IPS-11a (cell line): ENCODE results near the gene PTPRR.
"Not testable (repeated sequence)": the region's sequence is repeated elsewhere in the genome, so short reads cannot be mapped to it uniquely, and the experiment has no call there.

ENCODE experiments used
- H3K4me3 ChIP-seq: one replicate; pipeline ENCODE4 v1.5.1; 2013; ENCODE audit warnings: low read depth, low read length, control low read depth

The PTPRR gene

DNA sequence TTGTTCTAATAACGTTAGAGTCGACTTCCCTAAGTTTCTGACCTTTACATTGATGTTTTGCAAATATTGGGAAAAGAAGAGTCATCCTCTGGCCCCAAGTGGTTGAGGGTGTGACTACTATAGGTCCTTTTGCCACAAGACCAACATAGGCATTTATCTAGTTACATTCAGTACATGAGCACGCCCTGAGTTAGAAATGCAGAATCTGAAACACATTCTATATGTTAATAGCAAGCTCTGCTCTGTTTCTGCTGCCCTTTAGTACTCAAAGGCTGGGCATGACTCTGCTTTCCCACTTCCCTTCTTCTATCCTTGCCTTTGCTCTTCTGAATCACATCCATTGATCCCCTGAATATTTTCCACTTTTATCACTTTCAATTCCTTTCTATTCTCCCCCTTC lies 168.2 kb downstream of the PTPRR start:
- no peak overlapping the region for H3K4me3 ChIP-seq

DNA sequence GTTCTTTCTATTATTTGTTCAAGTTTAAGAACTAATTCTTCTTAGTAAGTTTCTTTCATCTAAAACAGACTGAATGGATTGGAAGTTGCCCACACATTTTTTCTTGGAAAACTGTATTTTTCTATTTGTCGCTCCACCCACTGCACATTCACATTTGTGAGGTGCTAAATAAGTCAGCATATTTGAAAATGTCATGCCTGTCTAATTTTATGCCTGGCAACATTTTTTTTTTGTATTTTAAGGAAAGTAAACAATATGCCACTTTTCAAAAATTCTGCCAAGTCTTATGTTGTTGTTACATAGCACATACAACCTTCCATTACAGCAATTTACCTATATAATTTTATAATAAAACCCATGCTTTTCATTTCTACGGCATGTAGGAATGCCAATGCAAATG lies 170.6 kb downstream of the PTPRR start:
- no peak overlapping the region for H3K4me3 ChIP-seq

DNA sequence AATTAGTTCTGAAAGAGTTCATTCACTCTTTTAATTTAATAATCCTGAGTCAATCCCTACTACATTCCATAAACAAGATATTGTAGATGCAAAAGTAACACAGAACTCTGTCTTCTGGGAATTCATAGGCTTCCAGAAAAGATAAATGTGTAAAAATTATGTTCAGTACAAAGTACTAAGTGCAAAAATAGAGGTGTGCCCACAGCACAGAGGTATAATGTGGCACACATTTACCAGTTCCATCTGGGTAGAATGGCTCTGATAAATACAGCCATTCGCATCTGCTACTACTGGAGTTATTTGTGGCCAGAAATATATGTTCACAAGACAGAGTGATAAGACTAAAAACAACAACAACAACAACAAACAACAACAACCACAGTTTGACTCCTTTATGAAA lies 171.7 kb downstream of the PTPRR start:
- no peak overlapping the region for H3K4me3 ChIP-seq

DNA sequence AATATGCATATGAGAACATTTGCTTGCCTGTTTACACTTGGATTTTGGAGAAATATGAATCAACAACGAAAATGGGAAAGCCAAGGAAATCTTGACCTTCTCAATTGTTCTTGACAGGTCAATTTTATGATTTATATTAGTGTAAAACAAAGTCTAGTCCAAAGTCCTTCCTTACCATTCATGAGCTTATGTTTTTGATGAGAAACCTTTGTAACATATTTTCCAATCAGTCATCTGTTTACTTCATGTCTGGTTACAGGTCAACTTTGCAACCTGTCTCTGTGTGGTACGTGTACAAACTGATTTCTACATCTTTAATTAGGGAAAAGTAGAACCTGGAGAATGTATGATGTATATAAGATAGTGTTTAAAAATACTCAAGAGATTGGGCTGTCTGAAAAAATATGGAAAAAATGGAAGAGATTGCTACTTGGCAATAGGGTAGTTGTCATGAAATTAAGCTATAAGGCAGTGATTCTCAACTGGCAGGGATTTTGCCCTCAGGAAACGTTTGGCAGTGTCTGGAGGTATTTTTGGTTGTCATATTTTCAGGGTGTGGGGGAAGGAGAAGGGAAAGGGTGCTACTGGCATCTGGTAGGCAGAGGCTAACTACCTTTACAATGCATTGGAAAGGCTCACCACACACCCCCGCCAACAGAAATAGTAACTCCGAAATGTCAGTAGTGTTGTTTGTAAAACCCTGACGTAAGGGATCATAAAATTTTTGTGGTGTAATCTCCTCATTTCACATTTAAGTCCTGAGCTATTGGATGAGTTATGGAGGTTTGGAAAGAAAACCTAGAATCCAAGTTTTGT lies 172.9 kb downstream of the PTPRR start:
- no peak overlapping the region for H3K4me3 ChIP-seq

DNA sequence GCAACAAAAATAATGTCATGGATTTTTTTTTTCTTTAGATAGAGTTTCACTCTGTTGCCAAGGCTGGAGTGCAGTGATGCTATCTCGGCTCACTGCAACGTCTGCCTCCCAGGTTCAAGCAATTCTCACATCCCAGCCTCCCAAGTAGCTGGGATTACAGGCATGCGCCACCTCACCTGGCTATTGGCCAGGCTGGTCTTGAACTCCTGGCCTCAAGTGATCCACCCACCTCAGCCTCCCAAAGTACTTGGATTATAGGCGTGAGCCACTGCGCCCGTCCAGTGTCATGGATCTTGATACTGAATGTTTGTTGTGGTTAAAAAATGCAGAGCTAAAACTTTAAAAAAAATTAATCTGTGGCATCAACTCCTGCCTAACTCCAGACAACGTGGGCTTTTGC lies 175.5 kb downstream of the PTPRR start:
- no peak overlapping the region for H3K4me3 ChIP-seq

DNA sequence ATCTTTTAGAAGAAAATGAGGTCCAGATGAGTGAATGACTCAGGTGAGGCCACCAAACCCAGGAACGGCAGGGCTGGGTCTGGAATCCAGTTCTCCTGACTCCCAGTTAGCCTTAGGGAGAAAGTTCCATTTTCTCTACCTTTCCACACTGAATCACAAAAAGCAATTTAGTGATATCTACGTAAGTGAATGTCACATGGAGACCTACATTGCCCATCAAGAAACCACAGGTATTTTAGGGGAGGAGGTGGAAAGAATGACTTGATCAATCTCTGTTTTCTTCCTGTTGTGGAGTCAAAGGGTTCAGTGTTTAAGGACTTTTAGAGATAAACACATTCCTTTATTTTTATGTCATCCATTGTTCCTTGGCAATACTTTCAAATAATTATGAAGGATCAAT lies 176.4 kb downstream of the PTPRR start:
- no peak overlapping the region for H3K4me3 ChIP-seq

DNA sequence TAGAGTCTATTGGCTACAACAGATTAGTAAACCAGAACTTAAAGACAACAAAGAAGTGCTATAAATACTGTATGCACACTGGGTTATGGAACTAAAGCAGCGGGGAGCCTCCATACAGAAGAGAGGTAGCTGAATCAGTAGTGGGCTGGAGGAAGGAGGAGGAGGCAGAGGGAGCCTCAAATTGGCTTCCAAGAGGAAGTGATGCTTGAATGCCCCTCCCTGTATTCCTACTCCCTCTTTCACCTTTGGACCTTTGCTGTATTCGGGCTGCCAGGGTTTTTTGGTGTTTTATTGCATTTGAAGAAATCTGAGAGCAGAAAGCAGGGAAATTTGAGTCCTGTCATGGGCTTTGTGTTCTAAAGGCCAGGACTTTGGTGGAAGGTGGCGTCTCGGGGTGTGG lies 179.3 kb downstream of the PTPRR start:
- no peak overlapping the region for H3K4me3 ChIP-seq

DNA sequence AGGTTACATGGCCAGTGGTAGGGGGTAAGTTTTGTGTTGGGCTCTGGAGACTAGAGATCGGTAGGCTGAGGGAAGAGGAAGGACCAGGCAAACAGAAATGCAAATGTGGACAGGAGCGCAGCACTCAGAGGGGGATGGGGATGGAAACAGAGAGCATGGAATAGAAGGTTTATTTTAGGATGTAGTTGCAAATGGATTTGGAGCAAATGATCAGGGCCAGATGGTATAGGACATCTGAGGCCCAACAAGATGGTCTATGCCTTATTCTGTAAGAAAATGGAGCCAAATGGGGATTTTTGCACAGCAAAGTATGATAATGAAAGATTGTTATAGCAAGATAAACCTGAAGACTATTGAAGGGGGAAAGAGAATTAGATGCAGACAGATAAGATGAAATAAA lies 180.8 kb downstream of the PTPRR start:
- no peak overlapping the region for H3K4me3 ChIP-seq

DNA sequence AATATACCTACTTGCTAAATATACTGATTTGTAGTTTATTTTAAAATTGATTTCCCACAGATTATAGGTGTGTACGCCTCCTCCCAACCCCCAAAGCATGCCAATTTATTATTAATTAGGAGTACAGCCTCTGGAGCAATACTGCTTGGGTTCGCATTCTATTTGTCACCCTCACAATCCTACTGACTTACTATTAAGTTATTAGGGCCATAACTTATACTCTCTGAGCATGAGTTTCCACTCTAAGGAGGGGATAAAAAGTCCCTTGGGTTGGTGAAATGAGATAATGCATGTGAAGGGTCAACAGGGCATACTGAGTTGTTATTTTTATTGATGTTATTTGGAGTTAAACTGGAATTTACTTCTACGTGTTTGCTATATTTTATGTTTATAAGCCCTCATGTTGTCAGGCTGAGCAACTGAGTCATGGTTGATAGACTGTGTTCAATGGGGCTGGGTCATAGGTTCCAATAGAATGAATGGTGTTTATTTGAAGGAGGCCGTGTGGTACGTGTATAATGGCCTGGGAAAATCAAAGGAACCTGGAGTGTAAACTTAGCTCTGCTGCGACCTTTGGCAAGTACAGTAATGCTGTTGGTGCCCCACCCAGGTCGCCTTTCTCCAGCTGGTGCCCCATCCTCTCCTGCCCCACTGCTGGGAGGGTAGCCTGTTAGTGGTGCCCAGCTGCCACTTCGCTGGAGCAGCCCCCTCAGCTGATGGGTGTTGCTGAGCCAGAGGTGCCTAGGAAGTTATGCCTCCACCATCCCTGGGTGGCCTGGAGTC lies 184.0 kb downstream of the PTPRR start:
- H3K4me3 ChIP-seq, result no peak overlapping the region

DNA sequence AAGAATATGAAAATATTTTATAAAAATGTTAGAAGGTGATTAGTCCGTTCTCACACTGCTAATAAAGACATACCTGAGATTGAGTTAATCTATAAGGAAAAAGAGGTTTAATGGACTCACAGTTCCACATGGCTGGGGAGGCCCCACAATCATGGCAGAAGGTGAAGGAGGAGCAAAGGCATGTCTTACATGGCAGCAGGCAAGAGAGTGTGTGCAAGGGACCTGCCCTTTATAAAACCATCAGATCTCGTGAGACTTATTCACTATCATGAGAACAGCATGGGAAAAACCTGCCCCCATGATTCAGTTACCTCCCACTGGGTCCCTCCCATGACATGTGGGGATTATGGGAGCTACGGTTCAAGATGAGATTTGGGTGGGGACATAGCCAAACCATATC lies 185.3 kb downstream of the PTPRR start:
- not testable (repeated sequence) for H3K4me3 ChIP-seq

DNA sequence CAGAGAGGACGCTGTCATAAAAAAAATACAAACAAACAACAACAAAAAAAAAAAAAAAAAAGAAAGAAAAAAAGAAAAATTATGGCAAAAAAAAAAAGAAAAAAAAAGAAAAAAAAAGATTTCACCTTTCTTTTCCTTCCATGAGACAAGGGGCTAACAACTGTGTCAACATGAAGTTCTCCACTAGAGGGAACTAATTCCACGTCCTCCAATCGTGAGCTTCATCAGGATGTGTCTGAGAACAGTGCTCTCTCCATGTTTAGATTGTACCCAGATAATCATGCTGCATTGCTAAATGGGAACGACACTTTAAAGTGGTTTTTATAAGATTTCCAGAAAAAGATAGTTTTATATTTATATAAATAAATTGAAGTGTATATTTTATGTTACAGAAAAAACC lies 187.2 kb downstream of the PTPRR start:
- no peak overlapping the region for H3K4me3 ChIP-seq

DNA sequence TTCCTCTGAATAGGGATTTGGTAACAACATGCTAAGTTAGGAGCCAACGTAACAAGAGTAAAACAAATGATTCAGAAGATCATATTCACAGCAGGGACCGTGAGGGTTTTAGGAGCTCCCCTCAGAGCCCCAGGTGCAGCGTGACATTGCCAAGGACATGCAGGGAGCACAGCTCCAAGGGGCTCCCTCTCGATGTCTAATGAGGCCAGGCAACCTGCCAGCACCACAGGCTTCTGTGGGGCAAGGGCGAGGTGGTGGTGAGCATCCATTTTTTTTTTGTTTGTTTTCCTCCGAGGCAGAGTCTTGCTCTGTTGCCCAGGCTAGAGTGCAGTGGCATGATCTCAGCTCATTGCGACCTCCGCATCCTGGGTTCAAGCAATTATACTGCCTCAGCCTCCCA lies 188.3 kb downstream of the PTPRR start:
- no peak overlapping the region for H3K4me3 ChIP-seq

DNA sequence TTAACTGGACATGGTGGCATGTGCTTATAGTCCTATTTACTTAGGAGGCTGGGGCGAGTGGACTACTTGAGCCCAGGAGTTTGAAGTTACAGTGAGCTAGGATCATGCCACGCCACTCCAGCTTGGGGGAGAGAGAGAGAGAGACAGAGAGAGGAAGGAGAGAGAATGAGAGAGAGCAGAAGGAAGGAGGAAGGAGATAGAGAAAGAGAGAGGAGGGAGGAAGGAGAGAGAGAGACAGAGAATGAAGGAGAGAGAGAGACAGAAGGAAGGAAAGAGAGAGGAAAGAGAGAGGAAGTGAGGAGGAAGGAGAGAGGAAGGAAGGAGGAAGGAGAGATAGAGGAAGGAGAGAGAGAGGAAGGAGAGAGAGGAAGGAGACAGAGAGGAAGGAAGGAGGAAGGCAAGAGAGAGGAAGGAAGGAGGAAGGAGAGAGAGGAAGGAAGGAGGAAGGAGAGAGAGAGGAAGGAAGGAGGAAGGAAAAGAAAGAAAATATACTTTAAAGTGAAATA lies 189.8 kb downstream of the PTPRR start:
- no peak overlapping the region for H3K4me3 ChIP-seq

DNA sequence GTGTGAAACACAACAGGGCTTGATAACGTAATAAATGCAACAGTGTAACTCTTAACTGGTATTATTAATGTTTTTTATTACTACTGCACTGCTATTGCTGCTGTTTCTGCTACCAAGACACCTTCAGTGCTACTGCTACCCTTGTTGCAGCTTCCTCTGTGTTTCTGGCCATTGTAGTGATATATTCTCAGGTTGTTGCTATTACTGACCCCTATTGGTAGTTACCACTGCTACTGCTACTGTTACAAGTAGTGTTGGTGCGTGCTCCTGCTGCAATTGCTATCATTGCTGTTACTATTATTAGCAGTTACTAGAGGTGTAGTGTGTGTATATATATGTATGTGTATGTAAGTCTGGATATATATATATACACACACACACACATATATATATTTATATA lies 196.1 kb downstream of the PTPRR start:
- no peak overlapping the region for H3K4me3 ChIP-seq

DNA sequence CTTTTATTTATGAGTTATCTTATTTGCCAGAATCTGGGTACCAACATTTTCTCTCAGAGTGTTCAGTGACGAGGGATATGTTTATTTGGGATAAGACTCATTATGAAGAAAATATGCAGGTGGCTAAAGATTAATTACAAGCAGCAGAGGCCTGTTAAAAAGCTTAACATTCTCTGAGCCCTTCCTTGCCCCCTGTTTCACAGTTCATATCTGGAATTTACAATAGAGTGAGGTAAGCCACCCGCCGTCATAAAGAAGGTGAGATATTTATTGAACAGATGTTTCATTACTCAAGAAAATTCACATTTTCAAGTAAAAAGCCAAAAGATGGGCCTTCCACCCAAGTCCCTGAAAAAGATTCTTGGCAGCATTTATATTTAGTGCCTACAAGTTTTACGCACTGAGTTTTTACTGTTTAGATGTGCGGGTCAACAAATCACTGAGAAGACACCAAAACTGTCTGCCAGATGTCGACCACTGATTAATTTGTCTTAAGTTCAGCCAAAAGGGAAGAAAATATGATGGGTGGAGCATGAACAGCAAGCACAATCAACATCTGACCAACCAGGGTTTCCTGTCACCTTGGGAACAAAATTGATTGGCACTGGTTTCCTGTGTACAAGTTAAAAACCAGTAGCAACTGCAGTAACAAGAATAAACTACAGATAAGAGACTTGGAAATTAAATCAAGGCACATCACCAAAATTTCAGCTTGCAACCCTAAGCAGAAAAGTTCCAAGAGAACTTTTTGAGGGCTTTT lies 197.8 kb downstream of the PTPRR start:
- H3K4me3 ChIP-seq, result no peak overlapping the region

DNA sequence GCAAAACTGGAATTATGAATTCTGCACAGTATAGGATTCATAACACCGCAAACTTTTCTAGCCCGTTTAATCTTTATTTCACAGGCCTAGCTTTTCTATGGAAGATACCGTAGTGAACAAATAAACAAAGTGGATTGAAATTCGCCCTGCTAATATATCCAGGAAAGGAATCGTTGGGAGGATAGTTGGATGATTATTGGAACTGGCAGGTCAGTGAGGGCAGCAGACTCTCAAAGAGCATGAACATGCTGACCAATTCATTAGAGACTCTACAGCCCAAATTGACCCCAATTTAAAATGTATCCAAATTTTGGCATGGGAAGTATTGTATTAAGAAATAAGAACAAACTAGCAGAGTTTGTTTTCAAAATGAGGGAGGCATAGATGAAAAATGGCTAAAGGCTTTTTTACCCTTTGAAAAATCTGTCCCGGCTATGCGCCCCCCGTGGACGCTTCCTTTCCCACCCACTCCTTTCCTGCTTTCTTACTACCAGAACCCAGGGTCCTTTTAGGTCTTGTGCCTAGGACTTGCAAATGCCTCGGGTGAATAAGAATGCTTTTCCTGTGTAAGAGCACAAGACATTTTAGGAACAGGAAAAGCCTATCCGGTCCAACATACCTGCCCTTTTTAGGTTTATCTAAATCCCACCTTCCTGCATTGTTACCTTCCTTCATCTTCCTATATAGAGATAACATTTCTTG lies 198.7 kb downstream of the PTPRR start:
- H3K4me3 ChIP-seq, result no peak overlapping the region

DNA sequence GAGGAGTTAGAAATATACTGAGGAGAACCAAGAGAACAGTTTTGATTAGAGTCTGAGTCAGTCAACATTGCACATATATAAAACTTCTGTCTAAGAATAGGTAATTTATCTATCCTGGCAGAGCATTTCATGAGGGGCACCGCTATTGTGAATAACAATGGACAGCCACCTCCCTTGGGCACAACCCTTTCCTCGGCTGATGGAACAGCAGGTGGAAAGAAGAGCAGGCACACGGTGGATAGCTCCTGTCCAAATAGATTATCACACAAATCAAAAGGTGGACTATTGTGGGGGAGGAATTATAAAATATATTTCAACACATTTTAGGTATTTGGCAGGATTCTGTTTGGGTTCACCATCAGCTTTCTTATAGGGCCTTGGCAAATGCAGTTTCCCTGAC lies 199.3 kb downstream of the PTPRR start:
- H3K4me3 ChIP-seq, result no peak overlapping the region

DNA sequence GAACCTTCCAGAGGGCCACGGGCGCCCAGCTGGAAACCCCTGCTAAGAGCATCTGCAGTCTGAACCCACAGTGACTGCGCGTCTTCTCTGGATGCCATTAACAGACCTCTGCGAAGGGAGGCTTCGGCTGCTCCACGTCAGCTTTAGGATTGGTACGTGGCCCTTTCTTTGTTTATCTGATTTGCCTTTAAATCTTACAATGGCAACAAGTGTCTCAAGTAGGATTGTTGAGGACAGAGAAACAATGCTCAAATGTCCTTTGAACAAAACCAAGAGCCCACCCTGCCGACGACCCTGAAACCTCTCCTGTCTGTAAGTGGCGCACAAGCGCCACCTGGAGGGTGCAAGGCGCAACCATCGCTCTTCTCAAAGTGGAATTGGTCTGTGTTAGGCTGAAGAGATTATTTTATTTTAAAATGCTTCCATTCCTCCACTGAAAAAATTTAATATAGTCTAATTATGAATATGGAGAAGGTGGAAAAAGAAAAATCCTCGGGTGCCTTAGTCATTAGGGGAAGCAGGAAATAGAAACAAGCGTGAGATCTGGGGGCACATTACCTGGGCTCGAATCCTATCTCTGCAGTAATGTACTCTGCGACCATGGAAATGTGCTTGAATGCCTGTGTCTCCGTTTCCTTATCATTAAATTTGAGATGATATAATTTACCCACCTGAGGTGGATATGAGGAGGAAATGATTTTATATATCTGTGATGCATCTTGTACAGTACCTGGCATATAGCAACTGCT lies 200.7 kb downstream of the PTPRR start:
- H3K4me3 ChIP-seq, result no peak overlapping the region

DNA sequence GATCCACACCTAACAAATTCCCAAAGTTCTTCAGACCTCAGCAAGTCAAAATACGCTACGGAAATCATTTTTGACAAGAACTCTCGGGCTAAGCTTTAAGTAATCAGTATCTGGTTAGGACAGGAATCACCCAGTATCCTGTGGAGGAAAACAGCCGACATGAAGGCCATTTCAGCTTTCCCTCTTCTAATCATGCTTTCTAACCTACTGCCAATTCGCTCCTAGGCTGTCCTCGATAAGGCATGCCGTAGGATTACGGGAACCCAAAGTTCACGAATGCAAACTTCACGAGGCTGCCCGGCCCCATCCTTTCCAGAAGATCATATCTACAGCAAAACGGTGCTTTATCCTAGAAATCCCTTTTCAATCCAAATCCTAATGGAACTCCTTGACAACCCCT lies 201.5 kb downstream of the PTPRR start:
- no peak overlapping the region for H3K4me3 ChIP-seq

DNA sequence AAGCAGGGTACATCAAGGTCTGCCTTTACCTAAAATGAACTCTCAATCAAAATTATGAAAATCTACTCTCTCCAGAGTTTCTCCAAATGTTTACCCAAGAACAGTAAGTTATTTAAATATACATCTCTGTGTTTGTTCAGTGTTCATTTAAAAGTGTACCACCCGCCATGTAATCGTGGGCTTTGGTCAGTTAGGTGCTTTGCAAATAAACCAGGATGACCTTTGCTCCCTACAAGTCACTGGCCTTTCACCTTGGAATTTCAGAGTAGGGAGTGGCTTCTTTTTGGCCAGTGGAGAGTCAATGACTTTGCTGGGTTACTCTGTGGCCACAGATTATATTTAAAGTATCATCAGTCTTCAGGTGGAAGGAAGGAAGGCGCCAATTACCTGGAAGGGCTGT lies 208.7 kb downstream of the PTPRR start:
- no peak overlapping the region for H3K4me3 ChIP-seq
